HepG2 (cell line): ENCODE data around the gene PLA2G4A. TPM values are rescaled to one million over a fixed set of nuclear protein-coding genes. Genes with fewer than 3 reads are reported as not detected.

Experiments
- ATAC-seq: fragments of 200-7000 bp; cut with Tn5 transposase; 3 replicates; pipeline ENCODE4 v1.9.1; 2020; ENCODE audit warnings: mild to moderate bottlenecking, moderate library complexity
- BruUV-seq: library from RNA; stranded (reverse); fragments of 400-500 nt; replicated peaks from 2 replicates; lab custom pipeline; 2021; lab: Mats Ljungman, UMichigan
- CTCF ChIA-PET: fragments of 300-600 bp; formaldehyde crosslinking; extraction: SDS; loops from one replicate; lab custom pipeline; 2021; ENCODE audit warnings: low total read pairs, inconsistent platforms, low intra/inter-chr PET ratio; lab: Yijun Ruan, JAX
- POLR2A ChIA-PET: fragments of 350-600 bp; sonication (Branson Sonifier 250); formaldehyde crosslinking; loops from one replicate; lab custom pipeline; 2020; ENCODE audit warnings: antibody characterized with exemption, inconsistent platforms; lab: Yijun Ruan, JAX
- DNase-seq: peaks from one replicate; pipeline ENCODE4 v3.0.0-alpha.2; 2015; ENCODE audit warnings: low spot score
- FAIRE-seq: peaks from 3 replicates; lab custom pipeline; 2011; peaks lifted over from hg19 to GRCh38; lab: Jason Lieb, UNC
- H2AFZ ChIP-seq: one replicate; pipeline ENCODE4 v1.6.1; 2011; ENCODE audit warnings: low read length, inconsistent platforms
- H3K27ac ChIP-seq: fragments of 300-600 bp; 3 replicates; pipeline ENCODE4 v1.8.0; 2011; ENCODE audit warnings: mixed run types, mild to moderate bottlenecking, mixed read lengths, low read length, inconsistent platforms; ENCODE audit not compliant: insufficient read depth; ENCODE audit errors: extremely low read length
- H3K27me3 ChIP-seq, 2 experiments: fragments of 200-600 bp in 1 of 2; 2 replicates in 1 of 2; 3 replicates in 1 of 2; pipeline versions ENCODE4 v1.6.0 to v1.8.0; 2011; ENCODE audit warnings: low read length in 2 of 2, mild to moderate bottlenecking in 2 of 2, moderate library complexity in 2 of 2, inconsistent platforms in 1 of 2; ENCODE audit not compliant: insufficient read depth in 2 of 2, control insufficient read depth in 1 of 2
- H3K36me3 ChIP-seq, 2 experiments: fragments of 200-600 bp in 1 of 2; replicated peaks in 1 of 2; 2 replicates in 1 of 2; 3 replicates in 1 of 2; pipeline versions ENCODE4 v1.5.1 to v1.8.0; 2011; ENCODE audit warnings: low read length in 2 of 2, inconsistent platforms in 1 of 2; ENCODE audit not compliant: insufficient read depth in 2 of 2, control insufficient read depth in 1 of 2
- H3K4me1 ChIP-seq: 2 replicates; pipeline ENCODE4 v1.5.1; 2012; ENCODE audit warnings: low read length, inconsistent platforms; ENCODE audit not compliant: insufficient read depth
- H3K4me2 ChIP-seq: 2 replicates; pipeline ENCODE4 v1.6.0; 2011; ENCODE audit warnings: low read depth, low read length, inconsistent platforms
- H3K4me3 ChIP-seq, 3 experiments: fragments of 200-600 bp in 1 of 3; sonication (generic), shearing (Covaris generic) in 1 of 3; replicated peaks in 1 of 3; 2 replicates each; pipeline ENCODE4 v1.5.1; 2011 to 2016; ENCODE audit warnings: low read length in 3 of 3, inconsistent platforms in 2 of 3, low read depth in 2 of 3, mild to moderate bottlenecking in 2 of 3, control low read depth in 1 of 3, mixed read lengths in 1 of 3; ENCODE audit not compliant: insufficient read depth in 1 of 3
- H3K79me2 ChIP-seq: one replicate; pipeline ENCODE4 v1.6.1; 2011; ENCODE audit warnings: low read length, inconsistent platforms; ENCODE audit not compliant: insufficient read depth
- H3K9ac ChIP-seq: 2 replicates; pipeline ENCODE4 v1.6.0; 2011; ENCODE audit warnings: mild to moderate bottlenecking, low read depth, low read length, inconsistent platforms; ENCODE audit not compliant: insufficient read depth
- H3K9me3 ChIP-seq: 2 replicates; pipeline ENCODE4 v1.5.1; 2012; ENCODE audit warnings: mild to moderate bottlenecking, low read length
- H4K20me1 ChIP-seq: 2 replicates; pipeline ENCODE4 v1.6.0; 2011; ENCODE audit warnings: inconsistent platforms, mild to moderate bottlenecking, low read length, moderate library complexity; ENCODE audit not compliant: insufficient read depth
- CERS6 ChIP-seq: sonication (generic); formaldehyde crosslinking; IDR thresholded peaks from 2 replicates; pipeline ENCODE4 v1.5.0; 2020; ENCODE audit warnings: missing genetic modification reagents
- ELF3 ChIP-seq: IDR thresholded peaks from 2 replicates; pipeline ENCODE4 v1.6.1; 2016; ENCODE audit warnings: missing genetic modification reagents, missing compliant biosample characterization
- HIVEP1 ChIP-seq: sonication (generic); formaldehyde crosslinking; IDR thresholded peaks from 2 replicates; pipeline ENCODE4 v1.4.0; 2020; ENCODE audit warnings: mild to moderate bottlenecking, missing genetic modification reagents
- HOXA7 ChIP-seq: sonication (generic); formaldehyde crosslinking; IDR thresholded peaks from 2 replicates; pipeline ENCODE4 v1.8.1; 2022; ENCODE audit warnings: mild to moderate bottlenecking, missing genetic modification reagents, moderate library complexity
- KLF11 ChIP-seq: IDR thresholded peaks from 2 replicates; pipeline ENCODE4 v1.6.1; 2016; ENCODE audit warnings: missing compliant biosample characterization
- MEIS1 ChIP-seq: sonication (generic); formaldehyde crosslinking; IDR thresholded peaks from 2 replicates; pipeline ENCODE4 v1.9.0; 2021; ENCODE audit warnings: mild to moderate bottlenecking, missing genetic modification reagents, moderate library complexity, borderline replicate concordance
- MXI1 ChIP-seq: IDR thresholded peaks from 3 replicates; pipeline ENCODE4 v1.6.1; 2012; ENCODE audit warnings: low read depth, low read length, inconsistent platforms, borderline replicate concordance
- NR0B2 ChIP-seq: sonication (generic); formaldehyde crosslinking; IDR thresholded peaks from 2 replicates; pipeline ENCODE4 v1.4.0; 2020; ENCODE audit warnings: mild to moderate bottlenecking, missing genetic modification reagents
- PTBP1 ChIP-seq: fragments of 200-400 bp; formaldehyde crosslinking; IDR thresholded peaks from 2 replicates; pipeline ENCODE4 v1.6.1; 2018; ENCODE audit warnings: low read length, low read depth; ENCODE audit not compliant: poor library complexity, severe bottlenecking
- RFX3 ChIP-seq: IDR thresholded peaks from 2 replicates; pipeline ENCODE4 v1.6.1; 2016; ENCODE audit warnings: missing biosample characterization, missing genetic modification reagents
- SMAD1 ChIP-seq: sonication (generic); formaldehyde crosslinking; IDR thresholded peaks from 2 replicates; pipeline ENCODE4 v1.4.0; 2020; ENCODE audit warnings: missing genetic modification reagents, low read depth, mild to moderate bottlenecking, borderline replicate concordance
- SNRNP70 ChIP-seq: fragments of 200-400 bp; formaldehyde crosslinking; IDR thresholded peaks from 2 replicates; pipeline ENCODE4 v1.6.1; 2017; ENCODE audit warnings: mild to moderate bottlenecking, low read depth, low read length, moderate library complexity
- THAP8 ChIP-seq: sonication (generic); formaldehyde crosslinking; IDR thresholded peaks from 2 replicates; pipeline ENCODE4 v1.5.1; 2020; ENCODE audit warnings: missing genetic modification reagents, mild to moderate bottlenecking, borderline replicate concordance
- ZNF143 ChIP-seq: sonication (generic); formaldehyde crosslinking; IDR thresholded peaks from 2 replicates; pipeline ENCODE4 v1.4.0; 2020; ENCODE audit warnings: missing genetic modification reagents
- ZNF251 ChIP-seq: sonication (generic); formaldehyde crosslinking; IDR thresholded peaks from 2 replicates; pipeline ENCODE4 v1.9.0; 2021; ENCODE audit warnings: mild to moderate bottlenecking, missing genetic modification reagents
- ZNF615 ChIP-seq: sonication (generic); formaldehyde crosslinking; IDR thresholded peaks from 2 replicates; pipeline ENCODE4 v1.5.0; 2020; ENCODE audit warnings: mild to moderate bottlenecking, missing genetic modification reagents, borderline replicate concordance
- ZNF619 ChIP-seq: sonication (generic); formaldehyde crosslinking; IDR thresholded peaks from 2 replicates; pipeline ENCODE4 v1.4.0; 2020; ENCODE audit warnings: mild to moderate bottlenecking, missing genetic modification reagents
- ZNF747 ChIP-seq: sonication (generic); formaldehyde crosslinking; IDR thresholded peaks from 2 replicates; pipeline ENCODE4 v1.8.1; 2023; ENCODE audit warnings: missing genetic modification reagents, mild to moderate bottlenecking, borderline replicate concordance
- ZNF792 ChIP-seq: IDR thresholded peaks from 2 replicates; pipeline ENCODE4 v1.6.1; 2016
- WGBS: methylation state at CpG from one replicate; pipeline ENCODE4 v1.1.6; 2017; ENCODE audit warnings: low lambda C conversion rate; 5-methylcytosine and 5-hydroxymethylcytosine counted together
- in situ Hi-C: cut with HindIII; loops from 2 replicates; pipeline ENCODE4 v1.10.0; 2017; ENCODE audit warnings: low pct_unique_long_range_greater_than_20kb; ENCODE audit not compliant: extremely low pct_ligation_motif_present
- intact Hi-C: fragments of 100-400 bp; cut with micrococcal nuclease; formaldehyde crosslinking; loops from one replicate; pipeline ENCODE4 v1.10.0; 2022; ENCODE audit not compliant: unreplicated experiment
- polyA plus RNA-seq, 8 experiments: library from polyadenylated mRNA; depleted of rRNA in 3 of 8; stranded (reverse) in 7 of 8; unstranded in 1 of 8; fragments of >200 nt; fragmentation: Illumina TruSeq in 4 of 8; extraction: Trizol in 4 of 8; gene quantifications; 2 replicates each; pipeline versions ENCODE4 v1.2.1 to v1.2.3, GENCODE V29; 2011 to 2016; ENCODE audit warnings: low read depth in 4 of 8, missing spikeins in 1 of 8, mixed read lengths in 1 of 8; ENCODE audit not compliant: insufficient read depth in 1 of 8
- total RNA-seq, 5 experiments: library from RNA; depleted of rRNA; stranded (reverse); fragments of >200 nt; fragmentation: Illumina TruSeq; extraction: Trizol; gene quantifications; 2 replicates each; pipeline ENCODE4 v1.2.3, GENCODE V29; 2016; ENCODE audit warnings: low read depth in 1 of 5

Gene PLA2G4A
- total and polyA plus RNA-seq, 2 of the 13 experiments (the other 11 are each of a cell fraction or from before 2014, with no cell fraction given), result not detected

GRCh38 chr1:187013582-187014200, 184.9 kb downstream of the PLA2G4A start:
- in situ Hi-C loops, result no loop called here
- Histone ChIP-seq H2AFZ (no peak overlapping the region), H3K27me3 (no peaks in the 10 kb centered on the region), H3K79me2 (no peaks in the 10 kb centered on the region), H3K4me1 (no peaks in the 10 kb centered on the region), H3K9me3 (peaks cover 2% of the 10 kb centered on the region), H3K4me3 (no peak overlapping the region), H3K36me3 (no peaks in the 10 kb centered on the region), H4K20me1 (no peaks in the 10 kb centered on the region), H3K27ac (no peak overlapping the region), H3K4me2 (no peak overlapping the region), H3K9ac (no peak overlapping the region)
- no TSS peak for BruUV-seq
- 1% methylated on average over 5 of the region's 5 CpGs for WGBS
- DNase-seq, result no peak
- TF ChIP-seq ELF3 (CRISPR knock-in tag) (no peak), HOXA7 (CRISPR knock-in tag) (no peak), ZNF619 (CRISPR knock-in tag) (no peak), ZNF615 (CRISPR knock-in tag) (no peak)
- intact Hi-C loops, result no loop called here
- ATAC-seq, result no peak
- CTCF ChIA-PET, result no interaction called here
- POLR2A ChIA-PET, result no interaction called here
- no peak for FAIRE-seq

GRCh38 chr1:187018291-187018690, 189.5 kb downstream of the PLA2G4A start:
- FAIRE-seq, result no peak
- CTCF ChIA-PET, result no interaction called here
- no peak for TF ChIP-seq PTBP1
- no peak for TF ChIP-seq ZNF143 (CRISPR knock-in tag)
- TF ChIP-seq ZNF747 (CRISPR knock-in tag), result no peak
- no peak for TF ChIP-seq SNRNP70
- TF ChIP-seq NR0B2 (CRISPR knock-in tag), result no peak
- TF ChIP-seq HIVEP1 (CRISPR knock-in tag), result no peak
- no peak for TF ChIP-seq KLF11 (CRISPR knock-in tag)
- no peak for TF ChIP-seq ZNF251 (CRISPR knock-in tag)
- TF ChIP-seq CERS6 (CRISPR knock-in tag), result no peak
- no peak for TF ChIP-seq THAP8
- no peak for TF ChIP-seq MEIS1 (CRISPR knock-in tag)
- no peak for TF ChIP-seq RFX3 (CRISPR knock-in tag)
- no peak for TF ChIP-seq MXI1
- TF ChIP-seq ZNF792 (CRISPR knock-in tag), result no peak
- no peak for TF ChIP-seq SMAD1 (CRISPR knock-in tag)

More at GRCh38 chr1:187018291-187018690, 189.5 kb downstream of the PLA2G4A start:
- no peak for DNase-seq
- Histone ChIP-seq H3K27ac (no peak overlapping the region), H3K9me3 (0 out of 2 replicates have a peak, but pooled peaks cover 9% of the 10 kb centered on the region), H3K4me3 (no peak overlapping the region), H2AFZ (no peak overlapping the region), H3K36me3 (no peaks in the 10 kb centered on the region), H3K27me3 (no peaks in the 10 kb centered on the region; a peak in 1 of 5 replicates), H3K79me2 (no peaks in the 10 kb centered on the region), H3K4me1 (no peaks in the 10 kb centered on the region), H4K20me1 (no peaks in the 10 kb centered on the region), H3K9ac (no peak overlapping the region), H3K4me2 (no peak overlapping the region)
- intact Hi-C loops (no loop called here), in situ Hi-C loops (no loop called here)
- POLR2A ChIA-PET, result no interaction called here
- ATAC-seq, result no peak
- BruUV-seq, result no TSS peak
